Nephron progenitor cell (in vitro differentiated cells): Measurements from ENCODE around the gene MYO18A.

Source experiments
- DNase-seq: peaks from one replicate; pipeline ENCODE4 v3.0.0; 2021
- H3K27ac Mint-ChIP-seq: 2 replicates; pipeline ENCODE4 v1.8.0; 2021; ENCODE audit warnings: mild to moderate bottlenecking, moderate library complexity, mixed read lengths
- H3K27me3 Mint-ChIP-seq: 2 replicates; pipeline ENCODE4 v1.8.0; 2021; ENCODE audit warnings: mild to moderate bottlenecking, low read depth, mixed read lengths; ENCODE audit not compliant: poor library complexity
- H3K36me3 Mint-ChIP-seq: 2 replicates; pipeline ENCODE4 v1.8.0; 2021; ENCODE audit warnings: low read depth, mixed read lengths
- H3K4me1 Mint-ChIP-seq: 2 replicates; pipeline ENCODE4 v1.8.0; 2021; ENCODE audit warnings: mixed read lengths
- H3K4me3 Mint-ChIP-seq: 2 replicates; pipeline ENCODE4 v1.8.0; 2021; ENCODE audit warnings: mild to moderate bottlenecking, moderate library complexity, mixed read lengths
- H3K9me3 Mint-ChIP-seq: 2 replicates; pipeline ENCODE4 v1.8.0; 2021; ENCODE audit warnings: mild to moderate bottlenecking, moderate library complexity, mixed read lengths
- CTCF ChIP-seq: fragments of 200-600 bp; sonication (generic); IDR thresholded peaks from 2 replicates; pipeline ENCODE4 v1.5.0; 2021; ENCODE audit warnings: antibody characterized with exemption

MYO18A gene

GRCh38 chr17:29059281-29059680 is 120.9 kb downstream of the MYO18A start:
- Mint-ChIP-seq H3K4me3 (no peak overlapping the region), H3K4me1 (peaks cover 80% of the 10 kb centered on the region), H3K27ac (no peak overlapping the region), H3K36me3 (no peaks in the 10 kb centered on the region), H3K27me3 (peaks cover 8% of the 10 kb centered on the region), H3K9me3 (no peaks in the 10 kb centered on the region)
- DNase-seq = no peak
- no peak for TF ChIP-seq CTCF

GRCh38 chr17:29058391-29058790 is 121.8 kb downstream of the MYO18A start:
- DNase-seq = no peak
- Mint-ChIP-seq H3K27ac (no peak overlapping the region), H3K36me3 (no peaks in the 10 kb centered on the region), H3K4me1 (peaks cover 78% of the 10 kb centered on the region), H3K9me3 (no peaks in the 10 kb centered on the region), H3K4me3 (no peak overlapping the region), H3K27me3 (peaks cover 7% of the 10 kb centered on the region)
- no peak for TF ChIP-seq CTCF

GRCh38 chr17:29057361-29057760 is 122.8 kb downstream of the MYO18A start:
- Mint-ChIP-seq H3K4me3 (no peak overlapping the region), H3K27me3 (peaks cover 5% of the 10 kb centered on the region), H3K9me3 (no peaks in the 10 kb centered on the region), H3K4me1 (peaks cover 67% of the 10 kb centered on the region), H3K27ac (no peak overlapping the region), H3K36me3 (no peaks in the 10 kb centered on the region)
- TF ChIP-seq CTCF = no peak
- no peak for DNase-seq

- TF ChIP-seq CTCF = no peak
- peaks cover 63% of the 10 kb centered on the region for H3K4me1 Mint-ChIP-seq
- H3K9me3 Mint-ChIP-seq = no peaks in the 10 kb centered on the region
- peak; percentile 70 for DNase-seq
- peaks cover 7% of the 10 kb centered on the region for H3K27me3 Mint-ChIP-seq
- H3K27ac Mint-ChIP-seq = peak overlapping the region; percentile 94
- H3K4me3 Mint-ChIP-seq = no peak overlapping the region
- no peaks in the 10 kb centered on the region for H3K36me3 Mint-ChIP-seq
Measured at GRCh38 chr17:29054835-29055234, 125.4 kb downstream of the MYO18A start.

- TF ChIP-seq CTCF = no peak
- no peak for DNase-seq
- H3K27me3 Mint-ChIP-seq = peaks cover 20% of the 10 kb centered on the region
- no peak overlapping the region for H3K27ac Mint-ChIP-seq
- no peaks in the 10 kb centered on the region for H3K36me3 Mint-ChIP-seq
- H3K4me3 Mint-ChIP-seq = no peak overlapping the region
- H3K4me1 Mint-ChIP-seq = peaks cover 66% of the 10 kb centered on the region
- no peaks in the 10 kb centered on the region for H3K9me3 Mint-ChIP-seq
Measured at GRCh38 chr17:29051731-29052130, 128.5 kb downstream of the MYO18A start.

GRCh38 chr17:29051194-29051593 is 129.0 kb downstream of the MYO18A start:
- Mint-ChIP-seq H3K4me1 (peaks cover 65% of the 10 kb centered on the region), H3K27me3 (peaks cover 20% of the 10 kb centered on the region), H3K36me3 (no peaks in the 10 kb centered on the region), H3K9me3 (no peaks in the 10 kb centered on the region), H3K4me3 (no peak overlapping the region), H3K27ac (no peak overlapping the region)
- no peak for TF ChIP-seq CTCF
- peak; percentile 28 for DNase-seq
